GM12801 (cell line): ENCODE measurements around the gene MIA.

Experiments used
- TF ChIP-seq, protein P1 (sequence below): IDR thresholded peaks from one replicate; pipeline ENCODE4 v1.5.1; 2011; ENCODE audit warnings: control low read depth; ENCODE audit not compliant: insufficient read length; ENCODE audit errors: extremely low read depth

The MIA gene

GRCh38 chr19:40801426-40802299 lies 26.3 kb downstream of the MIA start:
- TF ChIP-seq, protein P1, sequence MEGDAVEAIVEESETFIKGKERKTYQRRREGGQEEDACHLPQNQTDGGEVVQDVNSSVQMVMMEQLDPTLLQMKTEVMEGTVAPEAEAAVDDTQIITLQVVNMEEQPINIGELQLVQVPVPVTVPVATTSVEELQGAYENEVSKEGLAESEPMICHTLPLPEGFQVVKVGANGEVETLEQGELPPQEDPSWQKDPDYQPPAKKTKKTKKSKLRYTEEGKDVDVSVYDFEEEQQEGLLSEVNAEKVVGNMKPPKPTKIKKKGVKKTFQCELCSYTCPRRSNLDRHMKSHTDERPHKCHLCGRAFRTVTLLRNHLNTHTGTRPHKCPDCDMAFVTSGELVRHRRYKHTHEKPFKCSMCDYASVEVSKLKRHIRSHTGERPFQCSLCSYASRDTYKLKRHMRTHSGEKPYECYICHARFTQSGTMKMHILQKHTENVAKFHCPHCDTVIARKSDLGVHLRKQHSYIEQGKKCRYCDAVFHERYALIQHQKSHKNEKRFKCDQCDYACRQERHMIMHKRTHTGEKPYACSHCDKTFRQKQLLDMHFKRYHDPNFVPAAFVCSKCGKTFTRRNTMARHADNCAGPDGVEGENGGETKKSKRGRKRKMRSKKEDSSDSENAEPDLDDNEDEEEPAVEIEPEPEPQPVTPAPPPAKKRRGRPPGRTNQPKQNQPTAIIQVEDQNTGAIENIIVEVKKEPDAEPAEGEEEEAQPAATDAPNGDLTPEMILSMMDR: no peak

GRCh38 chr19:40802300-40803169 lies 27.2 kb downstream of the MIA start:
- TF ChIP-seq, protein P1: no peak

DNA sequence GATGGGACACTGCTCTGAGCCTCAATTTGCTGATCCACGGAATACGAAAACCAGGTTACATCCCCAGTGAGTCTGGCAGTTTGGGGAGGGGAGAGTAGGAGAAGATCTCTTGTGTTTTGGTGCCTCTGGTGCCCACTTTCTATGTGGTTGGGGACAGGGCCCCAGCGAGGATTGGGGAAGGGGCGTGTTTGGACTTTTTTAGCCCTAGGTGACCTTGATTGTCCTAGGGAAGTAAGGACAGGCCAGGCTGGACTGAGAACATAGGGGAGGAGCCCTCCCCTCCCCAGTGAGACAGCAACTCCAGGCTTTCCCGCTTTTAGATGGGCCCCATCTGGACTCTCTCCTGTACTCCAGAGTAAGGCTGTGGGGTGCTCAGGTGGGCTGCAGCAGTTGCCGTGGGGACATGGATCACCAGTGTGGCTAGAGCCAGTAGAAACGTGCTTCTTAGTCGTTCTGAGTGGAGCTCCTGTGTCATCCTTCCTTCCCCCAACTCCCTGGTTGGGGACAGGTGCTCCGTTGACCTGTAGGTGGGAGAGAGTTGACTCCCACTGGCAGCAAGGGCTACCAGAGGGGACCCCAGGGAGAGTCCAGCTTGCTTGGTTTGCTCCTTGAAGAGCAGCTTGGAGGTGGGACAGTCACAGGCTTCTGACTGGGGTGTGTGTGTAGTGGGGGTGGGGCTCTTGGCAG lies 28.0 kb downstream of the MIA start:
- TF ChIP-seq, protein P1: no peak

- TF ChIP-seq, protein P1: no peak
These were observed 28.8 kb downstream of the MIA start for GRCh38 chr19:40803857-40804782.

- TF ChIP-seq, protein P1: no peak
These were observed 29.5 kb downstream of the MIA start for GRCh38 chr19:40804783-40805242.

DNA sequence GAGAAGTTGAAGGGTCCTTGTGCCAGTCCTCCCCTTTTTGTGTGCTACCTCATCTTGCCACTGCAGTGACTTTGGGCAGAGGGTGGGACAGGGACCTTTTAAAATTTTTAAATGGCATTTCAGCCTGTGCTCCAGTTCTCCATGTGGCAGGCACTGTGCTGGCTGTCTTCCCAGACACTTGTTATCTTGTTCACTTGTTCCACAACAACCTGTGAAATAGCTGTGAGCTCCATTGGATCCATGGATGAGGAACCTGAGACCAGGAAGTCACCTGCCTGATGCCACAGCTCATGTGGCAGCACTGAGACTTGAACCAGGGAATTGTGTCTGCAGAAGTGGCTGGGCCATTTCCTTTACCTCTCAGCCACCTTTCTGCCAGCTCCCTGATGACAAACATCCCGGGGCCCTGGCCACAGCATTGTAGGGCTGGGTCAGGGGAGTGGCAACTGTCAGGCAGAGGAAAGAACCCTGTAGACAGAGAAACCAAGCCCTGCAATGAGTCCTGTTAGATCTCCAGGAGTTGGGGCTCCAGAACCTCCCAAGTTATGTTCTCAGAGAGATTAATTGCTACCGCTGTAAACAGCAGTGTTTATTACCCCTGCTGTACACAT lies 30.0 kb downstream of the MIA start:
- TF ChIP-seq, protein P1: no peak
